ENCODE measurements around the gene CDC42BPG.

Gene CDC42BPG

DNA sequence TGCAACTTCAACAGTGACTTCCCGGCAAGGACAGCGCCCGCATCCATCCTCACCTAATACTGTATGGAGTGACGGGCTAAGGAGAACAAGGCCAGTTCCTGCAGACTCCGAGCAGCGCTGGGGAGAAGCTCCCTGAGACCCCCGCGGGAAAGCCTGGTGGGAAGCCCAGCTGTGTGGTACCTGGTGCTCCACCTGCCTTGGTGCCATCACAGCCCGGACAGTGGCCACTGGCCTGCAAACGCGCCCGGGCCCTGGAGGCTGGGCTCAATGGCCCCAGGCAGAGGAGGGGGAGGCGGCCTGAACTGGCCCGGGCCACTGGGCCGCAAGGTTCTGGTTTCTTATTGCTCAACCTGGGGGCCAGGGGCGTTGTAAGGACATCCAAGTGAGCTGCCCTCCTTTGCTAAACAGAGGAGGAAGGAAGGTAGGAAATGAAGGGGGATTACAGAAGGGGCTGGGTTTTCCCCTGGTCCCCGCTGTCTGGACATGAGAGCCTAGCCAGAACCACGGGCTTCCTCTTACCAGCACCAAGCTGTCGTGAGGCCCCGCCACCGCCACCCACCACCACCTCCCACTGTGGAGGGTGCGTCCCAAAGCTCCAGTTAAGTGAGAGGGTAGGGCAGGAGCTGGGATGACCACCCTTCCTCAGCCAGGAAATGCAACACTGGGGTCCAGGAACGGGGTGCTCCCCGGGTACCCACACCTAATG lies 8.5 kb upstream of the CDC42BPG start:
- no peak for DNase-seq (ENCODE audit: low read depth)
- H3K4me3 ChIP-seq (ENCODE audit: low read depth, low read length): no peak overlapping the region
- TF ChIP-seq, protein P1, sequence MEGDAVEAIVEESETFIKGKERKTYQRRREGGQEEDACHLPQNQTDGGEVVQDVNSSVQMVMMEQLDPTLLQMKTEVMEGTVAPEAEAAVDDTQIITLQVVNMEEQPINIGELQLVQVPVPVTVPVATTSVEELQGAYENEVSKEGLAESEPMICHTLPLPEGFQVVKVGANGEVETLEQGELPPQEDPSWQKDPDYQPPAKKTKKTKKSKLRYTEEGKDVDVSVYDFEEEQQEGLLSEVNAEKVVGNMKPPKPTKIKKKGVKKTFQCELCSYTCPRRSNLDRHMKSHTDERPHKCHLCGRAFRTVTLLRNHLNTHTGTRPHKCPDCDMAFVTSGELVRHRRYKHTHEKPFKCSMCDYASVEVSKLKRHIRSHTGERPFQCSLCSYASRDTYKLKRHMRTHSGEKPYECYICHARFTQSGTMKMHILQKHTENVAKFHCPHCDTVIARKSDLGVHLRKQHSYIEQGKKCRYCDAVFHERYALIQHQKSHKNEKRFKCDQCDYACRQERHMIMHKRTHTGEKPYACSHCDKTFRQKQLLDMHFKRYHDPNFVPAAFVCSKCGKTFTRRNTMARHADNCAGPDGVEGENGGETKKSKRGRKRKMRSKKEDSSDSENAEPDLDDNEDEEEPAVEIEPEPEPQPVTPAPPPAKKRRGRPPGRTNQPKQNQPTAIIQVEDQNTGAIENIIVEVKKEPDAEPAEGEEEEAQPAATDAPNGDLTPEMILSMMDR (conservative IDR thresholded peaks at IDR 0.05; ENCODE audit: low read depth, low read length): no peak

DNA sequence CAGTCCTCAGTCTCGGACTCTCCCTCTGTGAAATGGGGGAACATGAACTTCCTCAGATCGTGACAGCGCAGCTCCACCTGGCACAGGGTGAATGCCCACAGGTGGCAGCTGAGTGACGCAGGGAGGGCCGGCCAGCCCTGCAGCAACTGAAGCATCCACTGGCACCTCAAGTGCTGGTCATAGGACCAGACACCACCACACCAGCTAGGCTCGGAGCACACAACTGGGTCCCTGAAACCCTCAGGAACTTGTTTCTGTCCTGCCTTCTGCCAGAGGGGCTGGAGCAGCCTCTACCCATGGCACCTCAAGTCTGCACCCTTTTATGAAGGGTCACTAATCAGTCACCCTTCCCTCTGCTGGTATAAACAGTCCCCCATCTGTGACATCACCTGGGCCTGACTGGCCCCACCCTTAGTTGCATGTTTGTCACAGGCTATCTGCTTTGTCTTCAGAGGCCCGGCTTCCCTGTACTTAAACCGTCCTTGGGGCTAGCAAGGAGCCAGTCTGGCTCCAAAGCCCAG lies 7.4 kb upstream of the CDC42BPG start:
- TF ChIP-seq, protein P1 (conservative IDR thresholded peaks at IDR 0.05; ENCODE audit: low read depth, low read length): no peak
- no peak for DNase-seq (ENCODE audit: low read depth)
- no peak overlapping the region for H3K4me3 ChIP-seq (ENCODE audit: low read depth, low read length)

DNA sequence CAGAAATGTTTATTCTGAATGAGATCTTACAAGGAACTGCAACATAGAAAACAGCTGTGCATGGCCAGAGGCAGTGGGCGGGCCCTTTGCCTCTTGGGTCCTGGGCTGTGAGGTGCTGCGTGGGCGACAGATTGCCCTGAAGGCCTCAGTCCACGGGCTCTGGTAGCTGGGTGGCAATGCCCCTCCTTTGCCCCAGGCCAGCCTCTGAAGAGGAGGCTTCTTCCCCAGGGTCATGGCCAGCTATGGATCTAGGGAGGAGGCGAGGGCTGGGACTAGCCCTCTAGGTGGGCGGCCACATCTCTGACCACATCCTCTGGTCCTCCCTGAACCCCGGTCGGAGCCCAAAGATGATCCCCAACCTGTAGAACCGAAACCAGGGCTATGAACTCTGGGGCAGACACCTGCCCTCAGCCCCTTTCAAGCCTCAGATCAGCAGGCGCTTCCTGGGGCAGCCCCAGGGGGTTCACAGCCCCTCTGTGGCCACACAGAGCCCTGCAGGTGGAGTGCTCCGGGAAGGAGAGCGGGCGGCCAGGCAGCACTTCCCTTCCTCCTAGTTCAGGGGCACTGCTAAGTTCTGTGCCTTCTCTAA lies 6.6 kb upstream of the CDC42BPG start:
- no peak overlapping the region for H3K4me3 ChIP-seq (ENCODE audit: low read depth, low read length)
- TF ChIP-seq, protein P1 (conservative IDR thresholded peaks at IDR 0.05; ENCODE audit: low read depth, low read length): no peak
- no peak for DNase-seq (ENCODE audit: low read depth)

DNA sequence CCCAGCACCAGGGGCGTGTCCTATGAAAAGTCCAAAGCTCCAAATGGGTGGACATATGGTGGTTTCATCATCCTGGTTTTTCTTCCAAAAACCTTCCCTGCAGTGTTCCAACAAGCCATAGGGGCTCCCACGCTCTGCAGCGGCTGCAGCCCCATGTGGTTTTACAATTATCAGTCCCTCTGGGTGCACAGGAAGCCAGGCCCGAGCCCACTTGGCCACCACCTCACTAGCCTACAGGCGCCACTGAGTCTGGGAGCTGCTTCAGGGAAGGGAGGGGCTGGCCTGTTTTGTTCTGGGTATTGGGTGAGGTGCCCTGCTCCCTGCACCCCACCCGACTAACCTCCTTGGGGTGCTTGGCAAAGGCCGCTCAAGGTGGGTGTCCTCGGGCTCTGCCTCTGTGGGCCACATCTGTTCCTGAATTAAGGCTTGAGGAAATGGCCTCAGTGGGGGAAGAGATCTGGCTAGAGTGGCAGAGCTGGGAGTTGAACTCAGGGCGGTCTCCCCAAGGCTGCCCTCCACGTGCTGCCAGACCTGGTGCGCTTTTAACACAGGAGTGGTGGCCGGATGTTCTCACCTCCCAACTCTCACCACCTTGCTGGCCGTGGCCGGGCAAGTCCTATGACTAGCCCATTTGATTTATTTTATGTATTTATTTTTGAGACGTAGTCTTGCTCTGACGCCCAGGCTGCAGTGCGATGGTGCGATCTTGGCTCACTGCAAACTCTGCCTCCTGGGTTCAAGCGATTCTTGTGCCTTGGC lies 5.3 kb upstream of the CDC42BPG start:
- DNase-seq (ENCODE audit: low read depth): no peak
- TF ChIP-seq, protein P1 (conservative IDR thresholded peaks at IDR 0.05; ENCODE audit: low read depth, low read length): no peak
- no peak overlapping the region for H3K4me3 ChIP-seq (ENCODE audit: low read depth, low read length)

DNA sequence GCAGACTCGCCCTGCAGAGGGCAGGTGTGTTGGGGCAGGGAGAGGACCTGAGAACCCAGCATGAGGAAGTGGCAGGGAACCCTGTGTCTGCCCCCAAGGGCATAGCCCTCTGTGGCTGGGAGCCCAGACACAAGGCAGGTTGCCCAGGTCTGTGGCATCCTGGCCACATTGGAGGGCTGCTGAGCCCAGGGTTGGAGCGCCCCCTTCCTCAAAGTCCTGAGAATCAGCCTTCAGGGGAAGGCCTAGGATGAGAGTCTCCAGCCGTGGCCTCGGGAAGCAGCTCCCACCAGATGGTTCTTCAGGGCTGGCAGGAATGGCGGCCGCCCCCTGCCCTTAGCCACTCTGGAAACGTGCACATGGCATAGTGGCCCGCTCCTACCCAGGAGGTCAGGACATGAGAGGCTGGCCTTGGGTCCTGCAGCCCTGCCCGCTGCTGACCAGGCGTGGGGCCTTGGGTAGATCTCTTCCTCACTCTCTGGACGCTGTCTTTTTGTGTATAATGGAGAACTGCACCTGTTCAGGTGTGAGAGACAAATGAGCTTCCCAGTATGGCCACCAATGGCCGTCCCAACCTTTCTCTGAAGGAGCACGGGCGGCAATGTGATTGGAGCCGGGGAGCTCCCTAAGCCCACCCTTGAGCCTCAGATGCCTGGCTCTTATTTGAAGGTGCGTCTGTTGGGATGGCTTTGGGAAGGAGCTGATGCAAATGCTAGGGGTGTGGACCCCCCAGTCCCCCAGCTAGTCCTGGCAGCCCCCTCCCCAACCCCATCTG lies 4.6 kb upstream of the CDC42BPG start:
- H3K4me3 ChIP-seq (ENCODE audit: low read depth, low read length): no peak overlapping the region
- no peak for DNase-seq (ENCODE audit: low read depth)
- TF ChIP-seq, protein P1 (conservative IDR thresholded peaks at IDR 0.05; ENCODE audit: low read depth, low read length): peak; percentile 25

DNA sequence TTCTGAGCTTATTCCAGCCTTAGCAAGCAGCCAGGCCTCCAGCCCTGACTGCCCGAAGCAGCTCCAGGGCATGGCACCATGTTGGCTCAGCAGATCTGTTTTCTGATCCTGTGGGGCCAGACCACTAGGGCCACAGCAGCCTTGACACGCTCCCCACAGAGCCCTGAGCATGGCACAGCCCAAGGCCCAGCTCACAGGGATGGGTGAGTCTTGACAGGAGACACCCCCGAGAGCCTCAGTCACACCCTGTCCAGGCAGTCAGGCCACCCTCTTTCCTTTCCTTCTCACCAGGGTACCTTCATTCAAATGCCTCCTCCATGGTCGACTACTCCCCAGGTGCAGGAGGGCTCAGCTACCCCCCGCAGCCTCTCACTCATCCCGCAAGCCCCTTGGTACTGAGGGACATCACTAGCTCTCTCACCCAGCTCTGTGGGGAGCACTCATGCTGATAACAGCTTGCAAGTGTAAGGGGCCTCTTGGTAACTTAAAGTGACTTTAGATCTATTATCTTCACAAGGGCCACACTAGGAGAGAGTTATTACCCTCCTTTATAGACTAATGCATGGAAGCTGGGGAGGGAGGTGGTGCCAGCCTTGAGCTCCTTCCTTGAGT lies 3.9 kb upstream of the CDC42BPG start:
- no peak overlapping the region for H3K4me3 ChIP-seq (ENCODE audit: low read depth, low read length)
- TF ChIP-seq, protein P1 (conservative IDR thresholded peaks at IDR 0.05; ENCODE audit: low read depth, low read length): no peak
- no peak for DNase-seq (ENCODE audit: low read depth)

Data from choroid plexus epithelial cell (primary cell).